GM12878 (cell line): Measurements from ENCODE around the gene RNASE13. TPM values are rescaled to one million over a fixed set of nuclear protein-coding genes. Genes with fewer than 3 reads are reported as not detected.

Experiments used
- ATAC-seq: fragments of 200-7000 bp; cut with Tn5 transposase; 3 replicates; pipeline ENCODE4 v1.9.1; 2020; ENCODE audit warnings: mild to moderate bottlenecking, moderate library complexity
- BruUV-seq: library from RNA; stranded (reverse); fragments of 400-500 nt; replicated peaks from 2 replicates; lab custom pipeline; 2021; lab: Mats Ljungman, UMichigan
- CTCF ChIA-PET: fragments of 300-600 bp; sonication (Branson Sonifier 250); formaldehyde crosslinking; extraction: SDS; loops from one replicate; lab custom pipeline; 2021; ENCODE audit warnings: inconsistent platforms; lab: Yijun Ruan, JAX
- POLR2A ChIA-PET: fragments of 350-600 bp; formaldehyde crosslinking; extraction: SDS; loops from one replicate; lab custom pipeline; 2021; ENCODE audit warnings: inconsistent platforms; lab: Charles Lee
- RAD21 ChIA-PET: fragments of 300-600 bp; sonication (Branson Sonifier 250); formaldehyde crosslinking; loops from one replicate; lab custom pipeline; 2023; ENCODE audit warnings: antibody characterized with exemption; ENCODE audit not compliant: unreplicated experiment; lab: Charles Lee
- SMC1A ChIA-PET: fragments of 300-600 bp; sonication (Branson Sonifier 250); formaldehyde crosslinking; loops from one replicate; lab custom pipeline; 2023; ENCODE audit not compliant: unreplicated experiment, uncharacterized antibody; lab: Charles Lee
- DNase-seq: peaks from one replicate; pipeline ENCODE4 v3.0.0-alpha.2; 2011; ENCODE audit warnings: low read depth, low spot score
- FAIRE-seq: peaks from 3 replicates; lab custom pipeline; 2011; peaks lifted over from hg19 to GRCh38; lab: Jason Lieb, UNC
- H2AFZ ChIP-seq: 2 replicates; pipeline ENCODE4 v1.6.0; 2011; ENCODE audit warnings: low read depth, low read length, control low read depth; ENCODE audit not compliant: control insufficient read depth
- H3K27ac ChIP-seq: 2 replicates; pipeline ENCODE4 v1.5.1; 2011; ENCODE audit warnings: control low read depth; ENCODE audit not compliant: control insufficient read depth, insufficient read depth
- H3K27me3 ChIP-seq, 2 experiments: replicated peaks in 1 of 2; 2 replicates each; pipeline versions ENCODE4 v1.6.0 to v1.6.1; 2011; ENCODE audit warnings: low read length in 1 of 2; ENCODE audit not compliant: control insufficient read depth in 2 of 2, insufficient read depth in 2 of 2
- H3K36me3 ChIP-seq, 2 experiments: 2 replicates each; pipeline ENCODE4 v1.5.1; 2011; ENCODE audit warnings: low read length in 1 of 2; ENCODE audit not compliant: control insufficient read depth in 2 of 2, insufficient read depth in 2 of 2
- H3K4me1 ChIP-seq: 2 replicates; pipeline ENCODE4 v1.6.1; 2011; ENCODE audit warnings: mild to moderate bottlenecking, low read length, moderate library complexity, mixed read lengths; ENCODE audit not compliant: control insufficient read depth, insufficient read depth
- H3K4me2 ChIP-seq: 2 replicates; pipeline ENCODE4 v1.6.0; 2011; ENCODE audit warnings: control low read depth; ENCODE audit not compliant: control insufficient read depth, insufficient read depth
- H3K4me3 ChIP-seq: fragments of 200-600 bp; sonication (generic); 2 replicates; pipeline ENCODE4 v1.5.1; 2016
- H3K79me2 ChIP-seq: 2 replicates; pipeline ENCODE4 v1.6.0; 2011; ENCODE audit warnings: low read length; ENCODE audit not compliant: control insufficient read depth, insufficient read depth
- H3K9ac ChIP-seq: 2 replicates; pipeline ENCODE4 v1.8.0; 2011; ENCODE audit warnings: low read length, control low read depth, mixed read lengths; ENCODE audit not compliant: control insufficient read depth, insufficient read depth
- H3K9me3 ChIP-seq: replicated peaks from 3 replicates; pipeline ENCODE4 v1.5.1; 2011; ENCODE audit warnings: mild to moderate bottlenecking, low read length; ENCODE audit not compliant: control insufficient read depth, insufficient read depth
- H4K20me1 ChIP-seq: 2 replicates; pipeline ENCODE4 v1.6.0; 2011; ENCODE audit not compliant: control insufficient read depth, insufficient read depth
- BHLHE40 ChIP-seq, 2 experiments: fragments of 450-650 bp in 1 of 2; IDR thresholded peaks; 2 replicates each; pipeline ENCODE4 v1.6.1; 2011 to 2017; ENCODE audit warnings: low read depth in 2 of 2, borderline replicate concordance in 1 of 2, improper control_type of control experiment in 1 of 2, low read length in 1 of 2, mild to moderate bottlenecking in 1 of 2
- CHD1 ChIP-seq: IDR thresholded peaks from 2 replicates; pipeline ENCODE4 v1.6.1; 2012; ENCODE audit warnings: low read depth, low read length, improper control_type of control experiment
- ETV6 ChIP-seq, 2 experiments: fragments of 450-650 bp in 1 of 2; IDR thresholded peaks in 1 of 2; conservative IDR thresholded peaks in 1 of 2; 2 replicates each; pipeline ENCODE4 v1.6.1; 2014; ENCODE audit warnings: antibody characterized with exemption in 1 of 2, borderline replicate concordance in 1 of 2, low read depth in 1 of 2, mild to moderate bottlenecking in 1 of 2, moderate library complexity in 1 of 2
- GABPA ChIP-seq: IDR thresholded peaks from 2 replicates; pipeline ENCODE4 v1.6.1; 2014; ENCODE audit warnings: antibody characterized with exemption, low read depth, mild to moderate bottlenecking, inconsistent platforms
- MTA2 ChIP-seq: fragments of 450-650 bp; IDR thresholded peaks from 2 replicates; pipeline ENCODE4 v1.6.1; 2016; ENCODE audit warnings: low read depth, mild to moderate bottlenecking, moderate library complexity
- PAX8 ChIP-seq: fragments of 450-650 bp; IDR thresholded peaks from 2 replicates; pipeline ENCODE4 v1.6.1; 2017; ENCODE audit warnings: mild to moderate bottlenecking, moderate library complexity
- POLR2A ChIP-seq: IDR thresholded peaks from 2 replicates; pipeline ENCODE4 v1.6.1; 2011; ENCODE audit warnings: low read depth, mild to moderate bottlenecking, low read length
- ZBED1 ChIP-seq: IDR thresholded peaks from 2 replicates; pipeline ENCODE4 v1.6.1; 2016; ENCODE audit warnings: borderline replicate concordance
- ZSCAN29 ChIP-seq: fragments of 450-650 bp; IDR thresholded peaks from 2 replicates; pipeline ENCODE4 v1.6.1; 2017; ENCODE audit warnings: mild to moderate bottlenecking, moderate library complexity
- WGBS: methylation state at CpG from one replicate; pipeline ENCODE4 v1.1.6; 2016; ENCODE audit warnings: low lambda C conversion rate; ENCODE audit not compliant: insufficient replicate concordance, insufficient coverage; ENCODE audit errors: missing lambda C conversion rate; 5-methylcytosine and 5-hydroxymethylcytosine counted together
- in situ Hi-C: fragments of 300-500 bp; cut with MboI; formaldehyde crosslinking; loops from 9 replicates; pipeline ENCODE4 v1.14.3; 2018; ENCODE audit warnings: mixed read lengths
- intact Hi-C: fragments of 100-400 bp; cut with micrococcal nuclease; formaldehyde crosslinking; loops from one replicate; pipeline ENCODE4 v1.14.2; 2022; ENCODE audit not compliant: unreplicated experiment
- polyA plus RNA-seq, 11 experiments: library from polyadenylated mRNA; depleted of rRNA in 4 of 11; unstranded in 6 of 11; stranded (reverse) in 5 of 11; fragments of >200 nt; fragmentation: Nextera tagmentation in 4 of 11; fragmentation: Illumina TruSeq in 1 of 11; extraction: Ambion mirVana in 4 of 11; extraction: Trizol in 1 of 11; gene quantifications; 1 replicate in 1 of 11; 2 replicates in 10 of 11; pipeline versions ENCODE4 v1.2.1 to v1.2.3, GENCODE V29; 2011 to 2016; ENCODE audit warnings: inconsistent platforms in 2 of 11, missing spikeins in 2 of 11, low read depth in 1 of 11
- total RNA-seq, 4 experiments: library from RNA; depleted of rRNA in 3 of 4; stranded (reverse); fragments of >200 nt in 3 of 4; fragmentation: Illumina TruSeq in 1 of 4; extraction: Trizol in 1 of 4; gene quantifications; 2 replicates each; pipeline versions ENCODE4 v1.2.1 to v1.2.3, GENCODE V29; 2013 to 2021

Gene RNASE13
- total and polyA plus RNA-seq, 10 of the 15 experiments (the other 5 are each of a cell fraction or from before 2014, with no cell fraction given), result not detected

DNA sequence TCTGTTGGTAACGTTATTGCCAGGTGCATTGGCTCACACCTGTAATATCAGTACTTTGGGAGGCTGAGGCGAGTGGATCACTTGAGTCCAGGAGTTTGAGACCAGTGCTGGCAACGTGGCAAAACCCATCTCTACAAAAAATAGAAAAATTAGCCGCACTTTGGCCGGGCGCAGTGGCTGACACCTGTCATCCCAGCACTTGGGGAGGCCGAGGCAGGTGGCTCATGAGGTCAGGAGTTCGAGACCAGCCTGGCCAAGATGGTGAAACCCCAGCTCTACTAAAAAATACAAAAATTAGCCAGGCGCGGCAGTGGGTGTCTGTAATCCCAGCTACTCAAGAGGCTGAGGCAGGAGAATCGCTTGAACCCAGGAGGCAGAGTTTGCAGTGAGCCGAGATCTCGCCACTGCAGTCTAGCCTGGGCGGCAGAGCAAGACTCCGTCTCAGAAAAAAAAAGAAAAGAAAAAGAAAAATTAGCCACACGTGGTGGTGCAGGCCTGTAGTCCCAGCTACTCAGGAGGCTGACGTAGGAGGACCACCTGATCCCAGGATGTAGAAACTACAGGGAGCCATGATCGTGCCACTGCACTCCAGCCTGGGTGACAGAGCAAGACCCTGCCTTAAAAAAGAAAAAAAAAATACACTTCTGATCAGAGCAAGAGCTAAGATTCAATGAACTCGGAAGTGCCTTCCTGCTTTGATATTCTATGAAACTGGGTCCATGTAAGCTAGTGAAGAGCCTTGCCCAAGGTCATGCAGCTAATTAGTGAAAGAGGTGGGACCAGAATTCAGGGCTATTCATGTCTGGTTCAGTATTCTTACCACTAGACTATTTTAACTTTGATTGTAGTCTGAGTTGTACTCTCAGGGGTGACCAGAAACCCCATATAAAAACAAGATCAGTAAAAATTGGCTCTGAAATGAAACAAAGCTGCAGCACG is 18.8 kb upstream of the RNASE13 start:
- Histone ChIP-seq H3K9ac (no peak overlapping the region), H3K4me3 (no peak overlapping the region), H2AFZ (no peak overlapping the region), H3K4me1 (no peaks in the 10 kb centered on the region), H4K20me1 (no peaks in the 10 kb centered on the region), H3K79me2 (no peaks in the 10 kb centered on the region), H3K27me3 (no peaks in the 10 kb centered on the region; a peak in 1 of 4 replicates), H3K9me3 (no peaks in the 10 kb centered on the region), H3K4me2 (no peak overlapping the region), H3K36me3 (no peaks in the 10 kb centered on the region), H3K27ac (no peak overlapping the region)
- in situ Hi-C loops, result no loop called here
- no peak for TF ChIP-seq ZSCAN29
- TF ChIP-seq GABPA, result no peak
- intact Hi-C loops, result no loop called here
- FAIRE-seq (no peak), ATAC-seq (no peak), DNase-seq (no peak)
- no TSS peak for BruUV-seq
- WGBS, result 51% methylated on average over 20 of the region's 20 CpGs
- ChIA-PET SMC1A (no interaction called here), POLR2A (no interaction called here), CTCF (interaction anchor here (1.0 to 1.5 kb wide), 3 partner anchors 33 to 48 kb away, joined by 4 to 5 read pairs (median 5); no protein-coding TSS in a partner anchor), RAD21 (no interaction called here)

DNA sequence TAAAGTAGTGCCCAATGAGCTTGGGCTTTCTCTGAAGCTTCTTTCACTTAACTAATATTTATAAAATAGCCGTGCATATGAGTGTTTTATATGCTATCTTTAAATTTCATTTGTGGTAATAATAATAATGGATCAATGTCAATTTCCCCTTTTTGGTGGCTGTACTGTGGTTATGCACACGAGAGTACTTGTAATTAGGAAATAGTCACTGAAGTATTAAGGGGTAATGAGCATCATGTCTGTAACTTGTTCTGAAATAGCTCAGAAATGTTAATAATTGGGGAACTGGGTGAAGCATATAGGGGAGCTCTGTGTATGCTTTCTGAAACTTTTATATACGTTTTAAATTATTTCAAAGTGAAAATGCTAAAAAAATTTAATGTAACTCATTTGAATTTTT is 16.0 kb upstream of the RNASE13 start:
- no peak for FAIRE-seq
- Histone ChIP-seq H3K36me3 (no peaks in the 10 kb centered on the region), H3K4me2 (no peak overlapping the region), H3K4me3 (no peak overlapping the region)
- RAD21 ChIA-PET, result interaction anchor here (1.1 kb wide), 1 partner anchor 36 kb away, joined by 3 read pairs; no protein-coding TSS in a partner anchor
- POLR2A ChIA-PET, result no interaction called here
- TF ChIP-seq MTA2 (peak; percentile 77), POLR2A (no peak), BHLHE40 (IDR thresholded peaks at IDR 0.05; ENCODE audit: borderline replicate concordance in 1 of 2, low read depth in 2 of 2, low read length in 1 of 2) (peak; percentile 35 to 66; a peak in 2 of 4 replicates), CHD1 (no peak), ZBED1 (no peak), ETV6 (conservative IDR thresholded peaks at IDR 0.05 in 1 of 2, IDR thresholded peaks at IDR 0.05 in 1 of 2; ENCODE audit: borderline replicate concordance in 1 of 2, low read depth in 1 of 2) (no peak), PAX8 (no peak)
- TF ChIP-seq, all 136 proteins: peak for 2
- intact Hi-C loops, result no loop called here
- Histone ChIP-seq H4K20me1 (no peaks in the 10 kb centered on the region; the same call in 1 of the 2 replicates), H2AFZ (no peak overlapping the region), H3K27me3 (no peaks in the 10 kb centered on the region; a peak in 1 of 4 replicates), H3K9me3 (no peaks in the 10 kb centered on the region), H3K79me2 (no peaks in the 10 kb centered on the region), H3K27ac (no peak overlapping the region), H3K4me1 (no peaks in the 10 kb centered on the region), H3K9ac (no peak overlapping the region)
- SMC1A ChIA-PET, result interaction anchor here (1.2 to 1.5 kb wide), 2 partner anchors 36 to 74 kb away, joined by 3 to 5 read pairs; no protein-coding TSS in a partner anchor
- DNase-seq, result no peak
- in situ Hi-C loops, result no loop called here
- CTCF ChIA-PET, result interaction anchor here (1.0 to 2.6 kb wide), 4 partner anchors 11 to 37 kb away, joined by 3 to 10 read pairs (median 6); partner anchors contain the start of gene RNASE13
- BruUV-seq, result no TSS peak
- WGBS, result under 1% methylated on average over 3 of the region's 3 CpGs
- peak; percentile 56 for ATAC-seq
